IMR-90 (cell line): ENCODE measurements around the gene USH2A. TPM values are rescaled to one million over a fixed set of nuclear protein-coding genes. Genes with fewer than 3 reads are reported as not detected.

Source experiments
- ATAC-seq: fragments of 200-7000 bp; cut with Tn5 transposase; 2 replicates; pipeline ENCODE4 v1.9.1; 2020; ENCODE audit warnings: low read depth, mild to moderate bottlenecking, moderate library complexity
- BruUV-seq: library from RNA; stranded (reverse); fragments of 400-500 nt; replicated peaks from 2 replicates; lab custom pipeline; 2021; lab: Mats Ljungman, UMichigan
- CTCF ChIA-PET: fragments of 300-600 bp; formaldehyde crosslinking; extraction: SDS; loops from one replicate; lab custom pipeline; 2021; ENCODE audit warnings: antibody characterized with exemption; lab: Yijun Ruan, JAX
- POLR2A ChIA-PET: fragments of 300-600 bp; sonication (Branson Sonifier 250); formaldehyde crosslinking; loops from one replicate; lab custom pipeline; 2022; ENCODE audit warnings: antibody characterized with exemption; ENCODE audit not compliant: unreplicated experiment; lab: Charles Lee
- DNase-seq: peaks from one replicate; pipeline ENCODE4 v3.0.0; 2013
- H2AFZ ChIP-seq: replicated peaks from 2 replicates; pipeline ENCODE3; 2013; ENCODE audit warnings: low read length, mild to moderate bottlenecking; ENCODE audit not compliant: poor library complexity
- H2AK5ac ChIP-seq: 2 replicates; pipeline ENCODE4 v1.6.1; 2013; ENCODE audit warnings: low read depth, low read length, inconsistent platforms
- H2AK9ac ChIP-seq: replicated peaks from 2 replicates; pipeline ENCODE3; 2013; ENCODE audit warnings: mild to moderate bottlenecking, low read depth, low read length, moderate library complexity; ENCODE audit not compliant: poor library complexity
- H2BK120ac ChIP-seq: 2 replicates; pipeline ENCODE4 v1.6.1; 2013; ENCODE audit warnings: low read depth, low read length, inconsistent platforms
- H2BK15ac ChIP-seq: 3 replicates; pipeline ENCODE4 v1.6.1; 2013; ENCODE audit warnings: low read depth, low read length, inconsistent platforms
- H2BK20ac ChIP-seq: 2 replicates; pipeline ENCODE4 v1.6.1; 2013; ENCODE audit warnings: low read depth, mild to moderate bottlenecking, inconsistent platforms, low read length, moderate library complexity
- H2BK5ac ChIP-seq: 2 replicates; pipeline ENCODE4 v1.6.1; 2013; ENCODE audit warnings: mild to moderate bottlenecking, low read depth, low read length, inconsistent platforms; ENCODE audit not compliant: poor library complexity, severe bottlenecking
- H3K14ac ChIP-seq: replicated peaks from 2 replicates; pipeline ENCODE4 v1.6.1; 2013; ENCODE audit warnings: low read depth, low read length, inconsistent platforms
- H3K18ac ChIP-seq: 2 replicates; pipeline ENCODE4 v1.6.1; 2013; ENCODE audit warnings: low read depth, low read length, control low read depth
- H3K23ac ChIP-seq: 2 replicates; pipeline ENCODE4 v1.6.1; 2013; ENCODE audit warnings: low read depth, low read length, inconsistent platforms
- H3K27ac ChIP-seq: 2 replicates; pipeline ENCODE4 v1.5.1; 2013; ENCODE audit warnings: mild to moderate bottlenecking, control low read depth, low read length; ENCODE audit not compliant: insufficient read depth
- H3K27me3 ChIP-seq: 2 replicates; pipeline ENCODE4 v1.6.1; 2013; ENCODE audit warnings: low read length; ENCODE audit not compliant: control insufficient read depth, insufficient read depth
- H3K36me3 ChIP-seq: 2 replicates; pipeline ENCODE4 v1.6.1; 2013; ENCODE audit warnings: low read length, mixed read lengths; ENCODE audit not compliant: control insufficient read depth, insufficient read depth
- H3K4ac ChIP-seq: 2 replicates; pipeline ENCODE4 v1.6.1; 2013; ENCODE audit warnings: low read depth, low read length, inconsistent platforms
- H3K4me1 ChIP-seq: 2 replicates; pipeline ENCODE4 v1.6.1; 2013; ENCODE audit warnings: low read length, mixed read lengths; ENCODE audit not compliant: control insufficient read depth, insufficient read depth
- H3K4me2 ChIP-seq: 2 replicates; pipeline ENCODE4 v1.6.1; 2013; ENCODE audit warnings: low read depth, mild to moderate bottlenecking, control low read depth, low read length, moderate library complexity
- H3K4me3 ChIP-seq: 2 replicates; pipeline ENCODE4 v1.5.1; 2013; ENCODE audit warnings: low read depth, mild to moderate bottlenecking, control low read depth, low read length, moderate library complexity; ENCODE audit not compliant: insufficient read depth
- H3K56ac ChIP-seq: 2 replicates; pipeline ENCODE4 v1.6.1; 2013; ENCODE audit warnings: low read length, inconsistent platforms; ENCODE audit not compliant: insufficient read depth; ENCODE audit errors: extremely low read depth
- H3K79me1 ChIP-seq, 2 experiments: 2 replicates each; pipeline ENCODE4 v1.6.1; 2013; ENCODE audit warnings: low read length in 2 of 2, inconsistent platforms in 1 of 2, low read depth in 1 of 2
- H3K9ac ChIP-seq: 2 replicates; pipeline ENCODE4 v1.6.1; 2013; ENCODE audit warnings: low read depth, low read length, control low read depth
- H3K9me1 ChIP-seq: 2 replicates; pipeline ENCODE4 v1.6.1; 2013; ENCODE audit warnings: low read length, inconsistent platforms; ENCODE audit not compliant: insufficient read depth
- H3K9me3 ChIP-seq: 2 replicates; pipeline ENCODE4 v1.6.1; 2013; ENCODE audit warnings: low read length; ENCODE audit not compliant: control insufficient read depth, insufficient read depth
- H4K20me1 ChIP-seq: 2 replicates; pipeline ENCODE4 v1.6.1; 2013; ENCODE audit warnings: low read length, inconsistent platforms; ENCODE audit not compliant: insufficient read depth
- H4K5ac ChIP-seq: 2 replicates; pipeline ENCODE4 v1.6.1; 2013; ENCODE audit warnings: mild to moderate bottlenecking, low read depth, low read length, control low read depth
- H4K8ac ChIP-seq, 2 experiments: 2 replicates each; pipeline ENCODE4 v1.6.1; 2013; ENCODE audit warnings: low read depth in 2 of 2, low read length in 2 of 2, control low read depth in 1 of 2, inconsistent platforms in 1 of 2
- H4K91ac ChIP-seq: 2 replicates; pipeline ENCODE4 v1.6.1; 2013; ENCODE audit warnings: low read depth, low read length, inconsistent platforms; ENCODE audit not compliant: insufficient read depth
- BHLHE40 ChIP-seq: fragments of 150-350 bp; IDR thresholded peaks from 2 replicates; pipeline ENCODE4 v1.6.1; 2016; ENCODE audit warnings: mild to moderate bottlenecking, low read depth, low read length
- CHD1 ChIP-seq: IDR thresholded peaks from 2 replicates; pipeline ENCODE4 v1.6.1; 2012; ENCODE audit warnings: low read depth, low read length, improper control_type of control experiment
- FOS ChIP-seq: fragments of 150-350 bp; IDR thresholded peaks from 2 replicates; pipeline ENCODE4 v1.6.1; 2016; ENCODE audit warnings: low read depth, low read length
- MAFK ChIP-seq: IDR thresholded peaks from 2 replicates; pipeline ENCODE4 v1.6.1; 2012; ENCODE audit warnings: low read depth, low read length, improper control_type of control experiment
- MAZ ChIP-seq: IDR thresholded peaks from 2 replicates; pipeline ENCODE4 v1.6.1; 2012; ENCODE audit warnings: low read depth, mild to moderate bottlenecking, low read length, improper control_type of control experiment, moderate library complexity, borderline replicate concordance
- MXI1 ChIP-seq: IDR thresholded peaks from 2 replicates; pipeline ENCODE4 v1.6.1; 2012; ENCODE audit warnings: low read depth, mild to moderate bottlenecking, low read length, moderate library complexity, borderline replicate concordance
- NFE2L2 ChIP-seq: fragments of 150-350 bp; IDR thresholded peaks from 2 replicates; pipeline ENCODE4 v1.6.1; 2016; ENCODE audit warnings: low read depth, mild to moderate bottlenecking, low read length
- RAD21 ChIP-seq: IDR thresholded peaks from 2 replicates; pipeline ENCODE4 v1.6.1; 2012; ENCODE audit warnings: low read length, improper control_type of control experiment
- RCOR1 ChIP-seq: IDR thresholded peaks from 2 replicates; pipeline ENCODE4 v1.6.1; 2012; ENCODE audit warnings: mild to moderate bottlenecking, low read length, improper control_type of control experiment; ENCODE audit not compliant: insufficient replicate concordance
- RFX5 ChIP-seq: IDR thresholded peaks from 2 replicates; pipeline ENCODE4 v1.8.0; 2012; ENCODE audit warnings: low read depth, mild to moderate bottlenecking, low read length, moderate library complexity
- SMC3 ChIP-seq: fragments of 150-350 bp; IDR thresholded peaks from 2 replicates; pipeline ENCODE4 v1.6.1; 2016; ENCODE audit warnings: low read depth, mild to moderate bottlenecking, antibody characterized with exemption, low read length, moderate library complexity
- WGBS, 2 experiments: methylation state at CpG; one replicate each; pipeline versions ENCODE4 v1.1.5 to v1.1.7; 2013; ENCODE audit warnings: missing lambda C conversion rate in 2 of 2; ENCODE audit not compliant: insufficient read length in 1 of 2; ENCODE audit errors: extremely low coverage in 2 of 2; 5-methylcytosine and 5-hydroxymethylcytosine counted together
- dilution Hi-C: fragments of 300-500 bp; cut with HindIII; formaldehyde crosslinking; loops from one replicate; pipeline ENCODE4 v1.14.3; 2018; ENCODE audit warnings: low sequenced_read_pairs; ENCODE audit not compliant: unreplicated experiment
- in situ Hi-C: fragments of 300-500 bp; cut with MboI; formaldehyde crosslinking; loops from 3 replicates; pipeline ENCODE4 v1.14.3; 2019; ENCODE audit warnings: low sequenced_read_pairs, inconsistent platforms, mixed read lengths
- intact Hi-C: fragments of 100-400 bp; cut with micrococcal nuclease; formaldehyde crosslinking; loops from 2 replicates; pipeline ENCODE4 v1.10.0; 2022
- polyA plus RNA-seq, 3 experiments: library from polyadenylated mRNA; depleted of rRNA; stranded (reverse); fragments of >200 nt; gene quantifications; 2 replicates each; pipeline ENCODE4 v1.2.3, GENCODE V29; 2012; ENCODE audit warnings: low replicate concordance in 1 of 3
- total RNA-seq: library from RNA; depleted of rRNA; stranded (reverse); fragments of >200 nt; gene quantifications from 2 replicates; pipeline ENCODE4 v1.2.3, GENCODE V29; 2012
- TF ChIP-seq, protein P1 (sequence below): conservative IDR thresholded peaks from 2 replicates; pipeline ENCODE4 v1.5.1; 2012; ENCODE audit warnings: mild to moderate bottlenecking, low read depth, low read length, improper control_type of control experiment
- TF ChIP-seq, protein P2 (sequence below): fragments of 150-350 bp; IDR thresholded peaks from 2 replicates; pipeline ENCODE4 v1.6.1; 2016; ENCODE audit warnings: low read depth, mild to moderate bottlenecking, low read length, moderate library complexity, borderline replicate concordance

The USH2A gene
- total and polyA plus RNA-seq, 2 of the 4 experiments (the other 2 are of a cell fraction) = under 0.01 to 0.02 TPM

DNA sequence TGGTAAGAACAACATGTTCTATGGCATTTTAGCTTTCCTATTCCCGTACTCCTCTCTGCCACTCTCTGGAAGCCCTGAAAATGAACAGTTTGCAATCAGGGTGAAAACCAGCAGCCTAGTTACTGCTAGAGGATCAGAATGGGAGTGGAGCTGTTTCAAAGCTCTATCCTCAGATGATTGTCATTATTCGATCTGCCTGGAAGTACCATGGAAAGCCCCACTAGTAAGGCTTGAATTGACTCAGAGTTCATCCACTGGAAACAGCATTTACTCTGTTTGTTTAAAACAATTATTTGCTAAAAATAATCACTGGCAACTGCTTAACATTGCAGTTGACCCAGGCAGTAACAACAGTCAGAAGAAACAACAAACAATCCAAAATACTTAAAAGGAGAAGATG, 91.2 kb downstream of the USH2A start:
- H3K79me1 ChIP-seq = no peaks in the 10 kb centered on the region
- POLR2A ChIA-PET = no interaction called here
- DNase-seq (no peak), ATAC-seq (no peak)
- no peak overlapping the region for H3K9ac ChIP-seq
- no peak overlapping the region for H2BK120ac ChIP-seq
- H3K27me3 ChIP-seq = no peaks in the 10 kb centered on the region
- H4K20me1 ChIP-seq = no peaks in the 10 kb centered on the region
- BruUV-seq = no TSS peak
- no peak overlapping the region for H2BK5ac ChIP-seq
- 0 out of 2 replicates have a peak, but pooled peaks cover 2% of the 10 kb centered on the region for H3K4me1 ChIP-seq
- H4K8ac ChIP-seq = no peak overlapping the region
- H3K4me3 ChIP-seq = no peak overlapping the region
- H2AFZ ChIP-seq = no peak overlapping the region
- H2AK9ac ChIP-seq = no peak overlapping the region
- no peak overlapping the region for H3K14ac ChIP-seq
- no peak overlapping the region for H3K4me2 ChIP-seq
- H3K9me1 ChIP-seq = no peaks in the 10 kb centered on the region
- no peak overlapping the region for H3K4ac ChIP-seq
- H3K56ac ChIP-seq = no peak overlapping the region
- H2BK15ac ChIP-seq = no peak overlapping the region
- H3K36me3 ChIP-seq = no peaks in the 10 kb centered on the region
- in situ Hi-C loops (no loop called here), intact Hi-C loops (no loop called here), dilution Hi-C loops (no loop called here)
- H4K5ac ChIP-seq = no peak overlapping the region
- H4K91ac ChIP-seq = no peak overlapping the region
- no peak overlapping the region for H2AK5ac ChIP-seq
- H3K9me3 ChIP-seq = peaks cover 3% of the 10 kb centered on the region
- CTCF ChIA-PET = no interaction called here
- WGBS, 2 experiments = no CpG with 5 or more reads among the region's 2 CpGs
- no peak overlapping the region for H2BK20ac ChIP-seq
- H3K27ac ChIP-seq = no peak overlapping the region
- no peak overlapping the region for H3K23ac ChIP-seq
- TF ChIP-seq RFX5 (no peak), NFE2L2 (no peak), BHLHE40 (no peak), SMC3 (no peak), CHD1 (no peak), RCOR1 (no peak), MXI1 (no peak), RAD21 (no peak), FOS (no peak), MAFK (no peak), MAZ (no peak)
- TF ChIP-seq, protein P1, sequence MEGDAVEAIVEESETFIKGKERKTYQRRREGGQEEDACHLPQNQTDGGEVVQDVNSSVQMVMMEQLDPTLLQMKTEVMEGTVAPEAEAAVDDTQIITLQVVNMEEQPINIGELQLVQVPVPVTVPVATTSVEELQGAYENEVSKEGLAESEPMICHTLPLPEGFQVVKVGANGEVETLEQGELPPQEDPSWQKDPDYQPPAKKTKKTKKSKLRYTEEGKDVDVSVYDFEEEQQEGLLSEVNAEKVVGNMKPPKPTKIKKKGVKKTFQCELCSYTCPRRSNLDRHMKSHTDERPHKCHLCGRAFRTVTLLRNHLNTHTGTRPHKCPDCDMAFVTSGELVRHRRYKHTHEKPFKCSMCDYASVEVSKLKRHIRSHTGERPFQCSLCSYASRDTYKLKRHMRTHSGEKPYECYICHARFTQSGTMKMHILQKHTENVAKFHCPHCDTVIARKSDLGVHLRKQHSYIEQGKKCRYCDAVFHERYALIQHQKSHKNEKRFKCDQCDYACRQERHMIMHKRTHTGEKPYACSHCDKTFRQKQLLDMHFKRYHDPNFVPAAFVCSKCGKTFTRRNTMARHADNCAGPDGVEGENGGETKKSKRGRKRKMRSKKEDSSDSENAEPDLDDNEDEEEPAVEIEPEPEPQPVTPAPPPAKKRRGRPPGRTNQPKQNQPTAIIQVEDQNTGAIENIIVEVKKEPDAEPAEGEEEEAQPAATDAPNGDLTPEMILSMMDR = no peak
- TF ChIP-seq, protein P2, sequence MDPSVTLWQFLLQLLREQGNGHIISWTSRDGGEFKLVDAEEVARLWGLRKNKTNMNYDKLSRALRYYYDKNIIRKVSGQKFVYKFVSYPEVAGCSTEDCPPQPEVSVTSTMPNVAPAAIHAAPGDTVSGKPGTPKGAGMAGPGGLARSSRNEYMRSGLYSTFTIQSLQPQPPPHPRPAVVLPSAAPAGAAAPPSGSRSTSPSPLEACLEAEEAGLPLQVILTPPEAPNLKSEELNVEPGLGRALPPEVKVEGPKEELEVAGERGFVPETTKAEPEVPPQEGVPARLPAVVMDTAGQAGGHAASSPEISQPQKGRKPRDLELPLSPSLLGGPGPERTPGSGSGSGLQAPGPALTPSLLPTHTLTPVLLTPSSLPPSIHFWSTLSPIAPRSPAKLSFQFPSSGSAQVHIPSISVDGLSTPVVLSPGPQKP = no peak
- no peak overlapping the region for H3K18ac ChIP-seq
